ENCODE results near the gene MYBPHL.

GRCh38 chr1:109271458-109271857 is 35.4 kb downstream of the MYBPHL start:
- no peak for TF ChIP-seq POLR2A (IDR thresholded peaks at IDR 0.05; ENCODE audit: low read depth, low read length)
- TF ChIP-seq POLR2AphosphoS5 (IDR thresholded peaks at IDR 0.05; ENCODE audit: low read depth, low read length), result no peak

All from GM12892 (cell line).